Cardiac fibroblast (primary cell): ENCODE measurements around the gene TNS1.
A peak's percentile ranks its signal among the peaks of the same experiment; 100 is the strongest.

Experiments
- DNase-seq, 2 donors: peaks; one replicate each; pipeline versions ENCODE4 v3.0.0 to v3.0.0-alpha.2; 2010; ENCODE audit warnings: low read depth in 2 of 2
- H3K4me3 ChIP-seq, 2 donors: replicated peaks in 1 of 2; 1 replicate in 1 of 2; 2 replicates in 1 of 2; pipeline ENCODE4 v1.5.1; 2011; ENCODE audit warnings: low read depth in 2 of 2, low read length in 2 of 2, mild to moderate bottlenecking in 2 of 2, moderate library complexity in 1 of 2
- CTCF ChIP-seq: IDR thresholded peaks from one replicate; pipeline ENCODE4 v1.5.1; 2011; ENCODE audit warnings: low read depth, mild to moderate bottlenecking, low read length, inconsistent platforms

The TNS1 gene

GRCh38 chr2:217847552-217848350 is 155.0 kb downstream of the TNS1 start:
- DNase-seq = no peak
- TF ChIP-seq CTCF = no peak
- H3K4me3 ChIP-seq = no peak overlapping the region

GRCh38 chr2:217847115-217847514 is 155.7 kb downstream of the TNS1 start:
- no peak for DNase-seq
- TF ChIP-seq CTCF = no peak
- no peak overlapping the region for H3K4me3 ChIP-seq

- no peak for TF ChIP-seq CTCF
- no peak overlapping the region for H3K4me3 ChIP-seq
- DNase-seq = no peak
These were observed 156.5 kb downstream of the TNS1 start for GRCh38 chr2:217846321-217846743.

GRCh38 chr2:217845301-217845700 is 157.5 kb downstream of the TNS1 start:
- no peak for TF ChIP-seq CTCF
- H3K4me3 ChIP-seq = no peak overlapping the region
- no peak for DNase-seq

- H3K4me3 ChIP-seq = no peak overlapping the region
- no peak for TF ChIP-seq CTCF
- no peak for DNase-seq
These were observed 158.1 kb downstream of the TNS1 start for GRCh38 chr2:217844696-217845095.

GRCh38 chr2:217843324-217843723 is 159.5 kb downstream of the TNS1 start:
- DNase-seq = peak in 1 of 2 donors; percentile 64
- TF ChIP-seq CTCF = no peak
- H3K4me3 ChIP-seq = no peak overlapping the region

- no peak for DNase-seq
- no peak for TF ChIP-seq CTCF
- no peak overlapping the region for H3K4me3 ChIP-seq
These were observed 160.8 kb downstream of the TNS1 start for GRCh38 chr2:217842017-217842416.
